Sigmoid colon (tissue), 4 donors: ENCODE data around the gene GOLGA6L7.
"Not testable (repeated sequence)": the region's sequence is repeated elsewhere in the genome, so short reads cannot be mapped to it uniquely, and the experiment has no call there.

Experiments
- CTCF ChIP-seq, 4 experiments: fragments of 450-650 bp in 3 of 4; fragments of 200-600 bp in 1 of 4; IDR thresholded peaks; one replicate each; pipeline ENCODE4 v1.5.1; 2016 to 2019; ENCODE audit warnings: antibody characterized with exemption in 4 of 4, mild to moderate bottlenecking in 3 of 4, moderate library complexity in 2 of 4
- EP300 ChIP-seq, 4 donors: sonication (generic); formaldehyde crosslinking; IDR thresholded peaks; one replicate each; pipeline ENCODE4 v1.6.1; 2017; ENCODE audit warnings: antibody characterized with exemption in 4 of 4
- POLR2A ChIP-seq, 2 donors: fragments of 450-650 bp; IDR thresholded peaks; one replicate each; pipeline ENCODE4 v1.6.1; 2016; ENCODE audit warnings: antibody characterized with exemption in 2 of 2, mild to moderate bottlenecking in 2 of 2, moderate library complexity in 2 of 2
- POLR2AphosphoS5 ChIP-seq, 4 donors: sonication (generic); formaldehyde crosslinking; IDR thresholded peaks; one replicate each; pipeline ENCODE4 v1.6.1; 2017; ENCODE audit warnings: antibody characterized with exemption in 4 of 4

DNA sequence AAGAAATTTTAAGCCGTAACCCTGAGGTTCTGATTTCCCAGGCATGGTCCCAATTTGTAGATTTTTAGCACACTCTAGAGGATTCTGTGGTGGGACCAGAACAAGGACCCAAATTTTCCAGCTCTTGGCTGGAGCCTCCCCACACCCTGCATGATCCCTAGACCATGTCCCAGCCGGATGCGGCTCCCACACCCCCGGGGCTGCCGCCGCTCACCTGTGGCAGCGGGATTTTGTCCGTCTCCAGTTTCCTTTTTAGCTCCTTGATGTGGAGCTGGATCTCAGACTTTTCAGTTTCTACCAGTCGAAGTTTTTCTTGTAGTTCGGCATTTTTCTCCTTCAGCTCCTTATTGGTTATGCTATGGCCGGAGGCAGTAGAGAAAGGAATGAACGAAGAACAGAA, 4.9 kb downstream of the GOLGA6L7 start:
- TF ChIP-seq CTCF, POLR2A, EP300, POLR2AphosphoS5 (IDR thresholded peaks at IDR 0.05): not testable (repeated sequence)
